Right lobe of liver (tissue), 4 donors: ENCODE data around the gene PCDHB4.

ENCODE experiments used
- CTCF ChIP-seq, 4 donors: fragments of 200-600 bp in 3 of 4; fragments of 450-650 bp in 1 of 4; IDR thresholded peaks; one replicate each; pipeline versions ENCODE4 v1.5.1 to v1.8.0; 2016 to 2022; ENCODE audit warnings: antibody characterized with exemption in 4 of 4, mild to moderate bottlenecking in 2 of 4
- POLR2A ChIP-seq: fragments of 450-650 bp; IDR thresholded peaks from one replicate; pipeline ENCODE4 v1.6.1; 2017; ENCODE audit warnings: antibody characterized with exemption, mild to moderate bottlenecking
- donor health status: DM: no; HTN: no; CAD: no.
- donor health status: DM: no; HTN: no; CAD: no.
- donor health status: DM: no; HTN: yes; CAD: no.

DNA sequence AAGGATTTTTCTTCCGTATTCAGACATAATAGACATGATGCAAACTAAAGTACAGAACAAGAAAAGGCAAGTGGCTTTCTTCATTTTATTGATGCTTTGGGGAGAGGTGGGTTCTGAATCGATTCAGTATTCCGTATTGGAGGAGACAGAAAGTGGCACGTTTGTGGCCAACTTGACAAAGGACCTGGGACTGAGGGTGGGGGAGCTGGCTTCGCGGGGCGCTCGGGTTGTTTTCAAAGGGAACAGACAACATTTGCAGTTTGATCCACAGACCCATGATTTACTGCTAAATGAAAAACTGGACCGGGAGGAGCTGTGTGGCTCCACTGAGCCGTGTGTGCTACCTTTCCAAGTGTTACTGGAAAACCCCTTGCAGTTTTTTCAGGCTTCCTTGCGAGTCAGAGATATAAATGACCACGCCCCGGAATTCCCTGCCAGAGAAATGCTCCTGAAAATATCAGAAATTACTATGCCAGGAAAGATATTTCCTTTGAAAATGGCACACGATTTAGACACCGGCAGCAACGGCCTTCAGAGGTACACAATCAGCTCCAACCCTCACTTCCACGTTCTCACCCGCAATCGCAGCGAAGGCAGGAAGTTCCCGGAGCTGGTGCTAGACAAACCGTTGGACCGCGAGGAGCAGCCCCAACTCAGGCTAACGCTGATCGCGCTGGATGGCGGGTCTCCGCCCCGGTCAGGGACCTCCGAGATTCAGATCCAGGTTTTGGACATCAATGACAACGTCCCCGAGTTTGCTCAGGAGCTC, 28.8 kb downstream of the PCDHB4 start:
- TF ChIP-seq CTCF (IDR thresholded peaks at IDR 0.05) (no peak), POLR2A (no peak)
